NT2/D1 (cell line): Measurements from ENCODE around the gene ALDH16A1.

Source experiments
- SUZ12 ChIP-seq: IDR thresholded peaks from 2 replicates; pipeline ENCODE4 v1.6.1; 2011; ENCODE audit not compliant: insufficient read length, insufficient read depth; ENCODE audit errors: extremely low read depth
- YY1 ChIP-seq: IDR thresholded peaks from 2 replicates; pipeline ENCODE4 v1.6.1; 2011; ENCODE audit not compliant: insufficient read length, insufficient read depth
- ZNF274 ChIP-seq: IDR thresholded peaks from 2 replicates; pipeline ENCODE4 v1.6.1; 2011; ENCODE audit warnings: mild to moderate bottlenecking, low read depth, low read length

GRCh38 chr19:49456326-49456725 is 3.3 kb downstream of the ALDH16A1 start:
- TF ChIP-seq SUZ12 (no peak), ZNF274 (no peak), YY1 (no peak)
